ENCODE results near the gene SPEN.

The SPEN gene

DNA sequence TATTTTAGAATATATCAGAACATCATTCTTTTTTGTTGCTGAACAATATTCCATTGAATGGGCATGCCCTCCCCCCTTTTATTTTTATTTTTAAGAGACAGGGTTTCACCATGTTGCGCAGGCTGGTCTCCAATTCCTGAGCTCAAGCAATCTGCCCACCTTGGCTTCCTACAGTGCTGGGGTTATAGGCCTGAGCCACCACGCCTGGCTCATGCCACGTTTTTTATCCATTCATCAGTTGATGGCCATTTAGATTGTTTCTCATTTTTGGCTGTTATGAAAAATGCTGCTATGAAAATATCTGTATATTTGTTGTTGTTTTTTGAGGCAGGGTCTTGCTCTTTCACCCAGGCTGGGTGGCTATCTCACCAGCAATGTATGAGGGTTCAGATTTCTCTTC lies 19.8 kb downstream of the SPEN start:
- no peaks in the 10 kb centered on the region for H3K27me3 ChIP-seq (ENCODE audit: low read depth, low read length)
- no peak overlapping the region for H3K4me3 ChIP-seq (ENCODE audit: low read depth in 1 of 2, low read length in 2 of 2)
- peaks cover 0 to 7% of the 10 kb centered on the region in 2 donors for H3K4me1 ChIP-seq (ENCODE audit: control insufficient read depth in 1 of 2, insufficient read depth in 2 of 2, low read length in 2 of 2)
- no peaks in the 10 kb centered on the region for H3K36me3 ChIP-seq (ENCODE audit: control insufficient read depth in 1 of 2, insufficient read depth in 2 of 2, low read length in 2 of 2)
- H3K9me3 ChIP-seq (ENCODE audit: control insufficient read depth in 1 of 2, low read length in 2 of 2) = no peaks in the 10 kb centered on the region
- no peak overlapping the region for H3K27ac ChIP-seq (ENCODE audit: low read length)

DNA sequence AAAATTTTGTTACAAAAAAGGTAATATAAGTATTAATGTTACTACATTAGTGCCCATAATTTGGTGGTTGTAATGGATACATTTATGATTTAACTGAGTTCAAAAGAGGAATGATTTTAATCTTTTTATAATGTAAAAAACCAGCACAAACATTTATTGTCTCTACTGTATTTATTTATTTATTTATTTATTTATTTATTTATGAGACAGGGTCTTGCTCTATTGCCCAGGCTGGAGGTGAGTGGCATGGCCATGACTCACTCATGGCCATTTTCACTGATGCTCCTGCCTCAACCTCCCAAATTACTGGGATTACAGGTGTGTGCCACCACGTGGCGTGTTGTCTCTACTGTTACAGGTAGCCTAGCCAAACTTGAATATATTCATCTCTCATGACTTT lies 21.9 kb downstream of the SPEN start:
- H3K36me3 ChIP-seq (ENCODE audit: control insufficient read depth in 1 of 2, insufficient read depth in 2 of 2, low read length in 2 of 2) = peaks cover 4 to 13% of the 10 kb centered on the region in 2 donors
- no peak overlapping the region for H3K27ac ChIP-seq (ENCODE audit: low read length)
- H3K9me3 ChIP-seq (ENCODE audit: control insufficient read depth in 1 of 2, low read length in 2 of 2) = no peaks in the 10 kb centered on the region
- no peaks in the 10 kb centered on the region for H3K27me3 ChIP-seq (ENCODE audit: low read depth, low read length)
- H3K4me1 ChIP-seq (ENCODE audit: control insufficient read depth in 1 of 2, insufficient read depth in 2 of 2, low read length in 2 of 2) = peaks cover 0 to 3% of the 10 kb centered on the region in 2 donors
- H3K4me3 ChIP-seq (ENCODE audit: low read depth in 1 of 2, low read length in 2 of 2) = no peak overlapping the region

DNA sequence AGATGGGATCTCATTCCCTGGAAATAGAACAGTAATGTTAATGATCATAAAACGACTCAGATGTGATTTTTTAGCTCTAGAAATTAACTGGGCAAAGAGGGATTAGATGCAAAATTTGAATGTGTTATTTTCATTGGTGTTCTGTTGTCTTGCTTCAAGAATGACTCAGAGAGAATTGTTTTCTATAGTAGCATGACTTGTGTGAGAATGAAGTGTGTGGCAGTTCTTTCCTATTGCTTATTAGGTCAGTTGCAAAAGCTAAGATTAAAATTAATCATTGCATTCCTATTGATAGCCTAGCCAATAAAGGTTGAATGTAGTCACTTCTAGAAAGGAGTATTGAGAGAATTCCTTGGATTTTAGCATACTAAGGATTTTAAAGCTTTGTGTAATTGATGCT lies 22.9 kb downstream of the SPEN start:
- Histone ChIP-seq H3K4me1 (ENCODE audit: control insufficient read depth in 1 of 2, insufficient read depth in 2 of 2, low read length in 2 of 2) (peaks cover 0 to 3% of the 10 kb centered on the region in 2 donors), H3K27ac (ENCODE audit: low read length) (no peak overlapping the region), H3K36me3 (ENCODE audit: control insufficient read depth in 1 of 2, insufficient read depth in 2 of 2, low read length in 2 of 2) (peaks cover 4 to 13% of the 10 kb centered on the region in 2 donors), H3K4me3 (ENCODE audit: low read depth in 1 of 2, low read length in 2 of 2) (no peak overlapping the region), H3K9me3 (ENCODE audit: control insufficient read depth in 1 of 2, low read length in 2 of 2) (no peaks in the 10 kb centered on the region), H3K27me3 (ENCODE audit: low read depth, low read length) (no peaks in the 10 kb centered on the region)

DNA sequence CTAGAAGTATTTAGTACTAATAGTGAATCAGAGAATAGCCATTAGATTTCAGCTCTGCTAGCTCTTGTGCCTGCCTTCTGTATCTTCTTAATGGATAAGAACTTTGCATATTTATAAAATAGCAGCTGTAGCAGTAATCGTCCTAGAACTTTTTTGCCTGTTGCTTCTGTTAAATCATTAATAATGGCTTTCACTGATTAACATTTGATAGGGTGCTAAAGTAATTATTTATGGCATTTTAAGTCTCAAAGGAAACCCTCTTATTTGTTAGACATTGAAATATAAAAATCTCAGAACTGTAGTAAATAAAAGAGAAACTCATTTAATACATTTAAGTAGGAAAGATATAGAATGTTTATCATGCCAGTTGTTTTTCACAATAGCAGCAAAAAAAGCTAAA lies 27.0 kb downstream of the SPEN start:
- H3K4me1 ChIP-seq (ENCODE audit: control insufficient read depth in 1 of 2, insufficient read depth in 2 of 2, low read length in 2 of 2) = peaks cover 0 to 3% of the 10 kb centered on the region in 2 donors
- no peaks in the 10 kb centered on the region for H3K9me3 ChIP-seq (ENCODE audit: control insufficient read depth in 1 of 2, low read length in 2 of 2)

DNA sequence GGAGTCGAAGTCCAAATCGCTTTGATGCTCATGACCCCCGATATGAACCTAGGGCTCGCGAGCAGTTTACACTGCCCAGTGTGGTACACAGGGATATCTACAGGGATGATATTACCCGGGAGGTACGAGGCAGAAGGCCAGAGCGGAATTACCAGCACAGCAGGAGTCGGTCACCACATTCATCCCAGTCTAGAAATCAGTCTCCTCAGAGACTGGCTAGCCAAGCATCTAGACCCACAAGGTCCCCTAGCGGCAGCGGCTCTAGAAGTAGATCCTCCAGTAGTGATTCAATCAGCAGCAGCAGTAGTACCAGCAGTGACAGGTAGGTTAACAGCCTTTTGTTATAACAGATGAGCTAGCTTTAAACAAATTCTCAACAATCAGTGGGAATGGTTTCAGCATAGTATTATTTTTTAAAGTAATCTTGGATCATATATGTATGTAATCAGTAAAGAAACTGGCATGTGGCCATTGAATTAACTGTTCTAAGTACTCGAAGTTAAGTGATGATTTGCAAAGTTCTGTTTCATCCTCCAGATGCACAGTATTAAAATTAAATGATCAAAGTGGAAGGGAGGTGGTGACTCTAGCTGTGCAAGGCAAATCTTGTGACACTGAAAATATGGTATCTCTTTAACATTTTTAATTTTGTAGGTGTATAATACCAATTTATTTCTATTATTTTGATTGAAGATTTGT lies 29.0 kb downstream of the SPEN start:
- Histone ChIP-seq H3K4me1 (ENCODE audit: control insufficient read depth in 1 of 2, insufficient read depth in 2 of 2, low read length in 2 of 2) (peaks cover 0 to 3% of the 10 kb centered on the region in 2 donors), H3K27me3 (ENCODE audit: low read depth, low read length) (no peaks in the 10 kb centered on the region), H3K36me3 (ENCODE audit: control insufficient read depth in 1 of 2, insufficient read depth in 2 of 2, low read length in 2 of 2) (peaks cover 13 to 20% of the 10 kb centered on the region in 2 donors), H3K9me3 (ENCODE audit: control insufficient read depth in 1 of 2, low read length in 2 of 2) (no peaks in the 10 kb centered on the region), H3K4me3 (ENCODE audit: low read depth in 1 of 2, low read length in 2 of 2) (no peak overlapping the region), H3K27ac (ENCODE audit: low read length) (no peak overlapping the region)

More for the DNA sequence above, 27.0 kb downstream of the SPEN start:
- Histone ChIP-seq H3K4me3 (ENCODE audit: low read depth in 1 of 2, low read length in 2 of 2) (no peak overlapping the region), H3K27ac (ENCODE audit: low read length) (no peak overlapping the region), H3K27me3 (ENCODE audit: low read depth, low read length) (no peaks in the 10 kb centered on the region), H3K36me3 (ENCODE audit: control insufficient read depth in 1 of 2, insufficient read depth in 2 of 2, low read length in 2 of 2) (peaks cover 13 to 20% of the 10 kb centered on the region in 2 donors)

DNA sequence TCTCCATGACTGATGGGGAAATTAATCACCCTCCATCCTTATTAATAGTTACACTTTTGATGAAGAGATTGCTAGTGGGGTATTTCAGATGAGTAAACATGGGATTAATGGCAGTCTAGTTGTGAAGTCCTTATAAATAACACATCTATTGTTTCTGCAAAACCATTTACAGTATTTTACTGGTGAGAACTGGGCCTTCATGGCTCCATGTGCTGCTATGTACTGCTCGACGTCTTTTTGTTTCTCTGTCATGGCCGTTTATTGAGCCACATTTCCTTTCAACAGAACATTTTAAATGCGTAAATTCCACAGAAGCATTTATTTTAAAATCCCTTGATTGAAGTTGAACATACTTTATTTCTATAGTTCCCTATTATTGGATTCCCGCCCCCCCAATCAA lies 34.5 kb downstream of the SPEN start:
- Histone ChIP-seq H3K9me3 (ENCODE audit: control insufficient read depth in 1 of 2, low read length in 2 of 2) (no peaks in the 10 kb centered on the region), H3K27me3 (ENCODE audit: low read depth, low read length) (no peaks in the 10 kb centered on the region), H3K4me3 (ENCODE audit: low read depth in 1 of 2, low read length in 2 of 2) (no peak overlapping the region), H3K4me1 (ENCODE audit: control insufficient read depth in 1 of 2, insufficient read depth in 2 of 2, low read length in 2 of 2) (peaks cover 14 to 22% of the 10 kb centered on the region in 2 donors), H3K27ac (ENCODE audit: low read length) (no peak overlapping the region), H3K36me3 (ENCODE audit: control insufficient read depth in 1 of 2, insufficient read depth in 2 of 2, low read length in 2 of 2) (peaks cover 3 to 4% of the 10 kb centered on the region in 2 donors)

DNA sequence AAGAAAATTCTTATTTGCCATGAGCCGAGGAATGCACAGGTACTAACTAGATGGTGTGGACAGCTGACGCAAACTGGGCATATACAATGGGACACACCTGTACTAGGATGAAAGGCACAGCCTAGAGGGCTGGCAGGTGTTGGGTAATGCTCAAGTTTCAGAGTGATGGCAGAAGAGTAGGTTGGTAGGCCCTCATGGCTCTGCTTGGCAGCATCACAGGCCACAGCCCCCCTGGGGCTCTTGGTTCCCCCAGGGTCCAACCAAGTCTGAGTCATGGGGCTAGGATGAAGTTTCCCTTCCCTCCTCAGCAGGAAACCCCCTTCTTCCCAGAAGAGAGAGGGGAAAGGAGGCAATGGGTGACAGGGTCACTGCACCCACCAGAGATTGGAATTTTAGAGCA lies 35.2 kb downstream of the SPEN start:
- no peaks in the 10 kb centered on the region for H3K9me3 ChIP-seq (ENCODE audit: control insufficient read depth in 1 of 2, low read length in 2 of 2)
- peaks cover 14 to 25% of the 10 kb centered on the region in 2 donors for H3K4me1 ChIP-seq (ENCODE audit: control insufficient read depth in 1 of 2, insufficient read depth in 2 of 2, low read length in 2 of 2)
- H3K27me3 ChIP-seq (ENCODE audit: low read depth, low read length) = no peaks in the 10 kb centered on the region
- no peak overlapping the region for H3K27ac ChIP-seq (ENCODE audit: low read length)
- no peak overlapping the region for H3K4me3 ChIP-seq (ENCODE audit: low read depth in 1 of 2, low read length in 2 of 2)
- peaks cover 3 to 4% of the 10 kb centered on the region in 2 donors for H3K36me3 ChIP-seq (ENCODE audit: control insufficient read depth in 1 of 2, insufficient read depth in 2 of 2, low read length in 2 of 2)

DNA sequence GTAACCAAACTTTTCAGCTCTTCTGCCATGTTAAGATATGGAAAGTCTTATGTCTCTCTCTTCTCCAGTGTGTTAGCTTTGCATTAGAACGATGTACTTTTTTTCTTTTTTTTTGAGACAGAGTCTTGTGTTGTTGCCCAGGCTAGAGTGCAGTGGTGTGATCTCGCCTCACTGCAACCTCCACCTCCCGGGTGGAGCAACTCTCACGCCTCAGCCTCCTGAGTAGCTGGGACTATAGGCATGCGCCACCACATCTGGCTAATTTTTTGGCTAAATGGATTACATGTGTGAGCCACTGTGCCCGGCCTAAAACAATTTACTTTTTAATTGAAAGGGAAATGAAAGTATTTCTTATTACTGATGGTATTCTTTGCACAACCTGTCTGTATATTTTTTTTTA lies 35.8 kb downstream of the SPEN start:
- H3K27me3 ChIP-seq (ENCODE audit: low read depth, low read length) = no peaks in the 10 kb centered on the region
- H3K9me3 ChIP-seq (ENCODE audit: control insufficient read depth in 1 of 2, low read length in 2 of 2) = no peaks in the 10 kb centered on the region
- peaks cover 3 to 4% of the 10 kb centered on the region in 2 donors for H3K36me3 ChIP-seq (ENCODE audit: control insufficient read depth in 1 of 2, insufficient read depth in 2 of 2, low read length in 2 of 2)
- no peak overlapping the region for H3K27ac ChIP-seq (ENCODE audit: low read length)
- no peak overlapping the region for H3K4me3 ChIP-seq (ENCODE audit: low read depth in 1 of 2, low read length in 2 of 2)
- H3K4me1 ChIP-seq (ENCODE audit: control insufficient read depth in 1 of 2, insufficient read depth in 2 of 2, low read length in 2 of 2) = peaks cover 14 to 25% of the 10 kb centered on the region in 2 donors

DNA sequence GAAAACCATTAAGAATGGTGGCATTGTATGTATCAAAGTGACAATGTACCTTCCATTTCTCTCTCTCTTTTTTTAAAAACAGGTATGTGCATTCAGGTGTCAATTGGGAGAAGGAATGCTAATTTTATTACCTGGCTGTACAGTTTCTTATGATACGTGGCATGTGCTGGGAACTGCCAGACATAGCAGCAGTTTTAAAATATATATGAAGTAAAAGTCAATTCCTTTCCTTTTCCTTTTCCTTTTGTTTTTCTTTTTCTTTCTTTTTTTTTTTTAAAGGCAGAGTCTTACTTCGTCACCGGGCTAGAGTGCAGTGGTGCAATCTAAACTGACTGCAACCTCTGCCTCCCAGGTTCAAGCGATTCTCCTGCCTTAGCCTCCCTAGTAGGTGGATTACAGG lies 37.0 kb downstream of the SPEN start:
- no peak overlapping the region for H3K27ac ChIP-seq (ENCODE audit: low read length)
- no peak overlapping the region for H3K4me3 ChIP-seq (ENCODE audit: low read depth in 1 of 2, low read length in 2 of 2)
- H3K9me3 ChIP-seq (ENCODE audit: control insufficient read depth in 1 of 2, low read length in 2 of 2) = no peaks in the 10 kb centered on the region
- H3K36me3 ChIP-seq (ENCODE audit: control insufficient read depth in 1 of 2, insufficient read depth in 2 of 2, low read length in 2 of 2) = peaks cover 3 to 4% of the 10 kb centered on the region in 2 donors
- H3K27me3 ChIP-seq (ENCODE audit: low read depth, low read length) = no peaks in the 10 kb centered on the region
- H3K4me1 ChIP-seq (ENCODE audit: control insufficient read depth in 1 of 2, insufficient read depth in 2 of 2, low read length in 2 of 2) = peaks cover 14 to 25% of the 10 kb centered on the region in 2 donors

DNA sequence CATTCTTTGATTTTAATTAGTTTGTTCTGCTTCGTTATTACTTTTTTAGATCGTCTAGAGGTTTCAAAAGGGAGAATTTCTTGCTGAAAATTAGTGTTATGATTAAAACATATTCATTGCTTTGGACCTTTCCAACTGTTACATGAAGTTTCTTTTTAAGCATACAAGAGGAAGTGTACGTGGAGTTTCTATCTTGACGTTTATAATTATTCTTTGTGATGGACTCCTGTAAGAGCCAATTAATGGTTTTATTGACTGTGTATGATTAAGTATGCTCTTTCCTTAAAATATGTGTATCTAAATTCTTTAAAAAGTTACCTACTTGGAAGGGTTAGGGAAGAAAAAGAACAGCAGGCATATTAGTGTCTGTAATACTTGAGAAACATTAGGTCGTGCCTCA lies 37.8 kb downstream of the SPEN start:
- H3K36me3 ChIP-seq (ENCODE audit: control insufficient read depth in 1 of 2, insufficient read depth in 2 of 2, low read length in 2 of 2) = peaks cover 3 to 4% of the 10 kb centered on the region in 2 donors
- H3K4me3 ChIP-seq (ENCODE audit: low read depth in 1 of 2, low read length in 2 of 2) = peak overlapping the region in 1 of 2 donors; percentile 73
- H3K27me3 ChIP-seq (ENCODE audit: low read depth, low read length) = no peaks in the 10 kb centered on the region
- H3K27ac ChIP-seq (ENCODE audit: low read length) = peak overlapping the region; percentile 98
- H3K4me1 ChIP-seq (ENCODE audit: control insufficient read depth in 1 of 2, insufficient read depth in 2 of 2, low read length in 2 of 2) = peaks cover 14 to 25% of the 10 kb centered on the region in 2 donors
- H3K9me3 ChIP-seq (ENCODE audit: control insufficient read depth in 1 of 2, low read length in 2 of 2) = no peaks in the 10 kb centered on the region

DNA sequence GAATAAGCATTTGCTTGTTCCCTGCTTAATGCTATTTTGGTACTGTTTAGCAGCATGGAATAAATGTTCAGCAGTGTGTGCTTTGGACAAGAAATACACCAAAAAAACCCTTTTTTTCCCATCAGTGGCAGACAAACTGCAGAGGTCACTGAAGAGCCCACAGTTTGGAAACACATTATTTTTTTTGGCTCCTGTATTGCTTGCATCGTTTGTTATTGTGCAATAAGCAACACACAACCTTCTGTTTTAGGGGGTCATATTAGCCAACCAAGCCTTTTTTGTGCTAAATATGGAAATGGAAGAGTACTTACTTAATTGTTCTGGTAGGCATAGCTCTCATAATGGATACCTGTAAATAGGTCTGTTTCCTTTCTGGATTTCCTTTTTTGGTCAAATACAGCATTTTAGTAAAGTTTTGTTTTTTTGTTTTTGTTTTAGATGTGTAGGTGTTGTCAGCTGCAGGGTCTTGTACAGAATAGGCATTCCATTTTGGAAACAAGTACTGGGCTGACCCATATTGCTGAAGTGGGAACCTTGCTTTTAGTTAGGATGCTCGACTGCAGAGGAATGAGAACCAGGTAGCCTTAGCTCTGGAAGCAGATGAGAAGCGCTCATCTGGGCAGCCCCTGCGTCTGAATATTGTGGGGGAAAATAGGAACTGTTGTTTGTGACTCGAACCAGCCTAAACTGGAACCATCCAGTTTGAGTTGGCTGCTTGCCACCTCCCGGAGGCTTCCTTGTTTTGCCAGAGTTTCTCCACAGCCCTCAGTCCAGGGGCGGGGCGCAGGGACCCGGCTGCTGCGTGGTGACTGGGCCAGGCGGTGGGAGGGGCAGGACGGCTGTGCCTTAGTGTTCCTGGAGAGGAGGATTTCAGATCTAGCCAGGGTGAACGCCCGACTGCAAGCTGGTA lies 38.4 kb downstream of the SPEN start:
- Histone ChIP-seq H3K36me3 (ENCODE audit: control insufficient read depth in 1 of 2, insufficient read depth in 2 of 2, low read length in 2 of 2) (peaks cover 3 to 4% of the 10 kb centered on the region in 2 donors), H3K4me1 (ENCODE audit: control insufficient read depth in 1 of 2, insufficient read depth in 2 of 2, low read length in 2 of 2) (peaks cover 18 to 32% of the 10 kb centered on the region in 2 donors), H3K27me3 (ENCODE audit: low read depth, low read length) (no peaks in the 10 kb centered on the region), H3K9me3 (ENCODE audit: control insufficient read depth in 1 of 2, low read length in 2 of 2) (no peaks in the 10 kb centered on the region), H3K4me3 (ENCODE audit: low read depth in 1 of 2, low read length in 2 of 2) (peak overlapping the region; percentile 58 to 73), H3K27ac (ENCODE audit: low read length) (peak overlapping the region; percentile 98)
